GM08714 (cell line): ENCODE data around the gene FAM83D.

ENCODE experiments used
- H3K4me3 ChIP-seq: fragments of 200-500 bp; sonication (Bioruptor generic); 2 replicates; pipeline ENCODE4 v1.5.1; 2014; ENCODE audit warnings: mild to moderate bottlenecking, low read length, inconsistent platforms
- ZNF274 ChIP-seq: IDR thresholded peaks from 2 replicates; pipeline ENCODE4 v1.6.1; 2012; ENCODE audit warnings: mild to moderate bottlenecking, low read depth, low read length

Gene FAM83D

GRCh38 chr20:38962044-38962927 is 36.1 kb downstream of the FAM83D start, which contains the start of gene DHX35:
DHX35 (plus strand) TSS chr20:38962344; CDS start chr20:38962368, 24 bp downstream.
- TF ChIP-seq ZNF274 = no peak
- peak within 1 kb of the TSS; percentile 86 for H3K4me3 ChIP-seq

DNA sequence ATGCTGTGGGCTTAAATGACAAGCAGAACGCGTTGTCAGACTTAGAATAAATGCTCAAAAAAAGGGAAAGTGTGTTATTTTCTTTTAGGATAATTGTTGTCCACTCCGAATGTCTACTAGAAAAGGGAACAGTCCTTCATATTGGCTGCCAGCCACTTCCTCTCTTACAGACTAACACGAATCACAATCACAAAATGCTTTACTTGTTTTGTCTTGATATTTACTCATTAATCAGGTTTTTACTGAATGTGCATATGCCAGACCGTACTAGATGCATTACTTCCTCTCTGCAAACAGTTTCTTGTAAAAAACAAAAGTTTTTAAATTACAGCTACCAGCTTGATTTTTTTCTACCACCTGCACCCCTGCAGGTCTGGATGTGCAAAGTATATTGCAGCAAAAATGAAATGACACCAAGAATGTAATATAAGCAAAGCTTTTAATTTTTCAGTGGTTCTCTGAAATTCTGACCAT is 36.7 kb downstream of the FAM83D start:
- TF ChIP-seq ZNF274 = no peak
- peak overlapping the region; percentile 86 for H3K4me3 ChIP-seq

- no peak overlapping the region for H3K4me3 ChIP-seq
Measured at GRCh38 chr20:38963745-38964144, 37.5 kb downstream of the FAM83D start.

GRCh38 chr20:38965264-38965663 is 39.0 kb downstream of the FAM83D start:
- H3K4me3 ChIP-seq = no peak overlapping the region
- no peak for TF ChIP-seq ZNF274

More at GRCh38 chr20:38963745-38964144, 37.5 kb downstream of the FAM83D start:
- no peak for TF ChIP-seq ZNF274

DNA sequence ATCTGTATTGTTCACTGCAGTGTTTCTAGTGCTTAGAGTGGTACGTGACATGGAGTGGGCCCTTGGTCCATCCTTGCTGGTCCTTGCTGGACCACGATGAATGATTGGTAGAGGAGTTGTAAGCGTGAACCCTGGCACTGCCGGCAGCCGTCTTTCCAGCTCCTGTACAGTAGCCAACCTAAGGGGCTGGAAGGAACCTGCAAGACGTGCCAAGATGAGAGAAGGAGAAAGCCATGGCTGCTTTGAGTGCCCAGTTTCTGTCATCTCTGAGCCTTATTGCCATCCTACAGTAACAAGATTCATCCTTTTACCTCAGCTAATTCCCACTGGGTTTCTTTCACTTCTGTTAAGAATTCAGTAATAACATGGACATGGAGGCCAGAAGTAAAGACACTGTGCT is 41.9 kb downstream of the FAM83D start:
- no peak for TF ChIP-seq ZNF274
- H3K4me3 ChIP-seq = no peak overlapping the region

GRCh38 chr20:38969708-38970107 is 43.5 kb downstream of the FAM83D start:
- H3K4me3 ChIP-seq = no peak overlapping the region
- TF ChIP-seq ZNF274 = no peak

GRCh38 chr20:38970302-38970701 is 44.1 kb downstream of the FAM83D start:
- no peak overlapping the region for H3K4me3 ChIP-seq
- TF ChIP-seq ZNF274 = no peak

DNA sequence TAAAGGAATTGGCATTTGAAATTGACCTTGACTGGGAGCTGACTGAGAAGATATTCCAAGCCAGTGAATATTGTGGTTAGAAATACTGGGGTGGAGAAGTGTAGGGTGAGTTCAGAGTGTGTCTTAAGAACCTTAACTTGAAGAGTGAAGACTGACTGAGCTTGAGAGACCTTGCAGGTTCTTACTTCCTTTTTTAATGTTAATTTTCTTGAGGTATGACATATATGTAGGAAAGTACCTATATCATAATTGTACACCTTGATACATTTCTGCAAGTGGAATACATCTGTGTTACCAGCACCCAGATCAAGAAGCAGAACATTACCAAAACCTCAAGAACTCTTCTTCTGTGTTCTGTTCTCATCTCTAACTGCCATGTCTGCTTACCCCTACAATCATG is 46.9 kb downstream of the FAM83D start:
- H3K4me3 ChIP-seq = no peak overlapping the region
- no peak for TF ChIP-seq ZNF274

GRCh38 chr20:38973645-38974044 is 47.4 kb downstream of the FAM83D start:
- TF ChIP-seq ZNF274 = no peak
- H3K4me3 ChIP-seq = no peak overlapping the region

- TF ChIP-seq ZNF274 = no peak
- no peak overlapping the region for H3K4me3 ChIP-seq
Measured at GRCh38 chr20:38975539-38976120, 49.4 kb downstream of the FAM83D start.

DNA sequence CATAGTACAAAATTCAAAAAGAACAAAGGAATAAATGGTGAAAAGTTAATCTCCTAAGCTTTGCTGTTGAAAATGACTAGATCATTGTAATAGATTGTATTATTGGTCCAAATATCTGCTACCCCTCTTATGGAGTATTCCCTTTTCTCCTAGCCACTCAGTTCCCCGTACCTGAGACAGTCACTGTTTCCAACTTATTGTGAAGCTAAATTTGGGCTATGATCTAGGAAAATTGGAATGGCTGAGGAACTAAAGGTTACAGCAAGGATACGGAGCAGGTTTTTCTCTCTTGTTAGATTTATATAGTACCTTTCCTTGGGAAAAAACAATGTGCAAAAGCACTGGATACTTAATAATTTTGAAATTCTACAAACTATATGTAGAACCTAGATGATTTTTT is 53.2 kb downstream of the FAM83D start:
- no peak for TF ChIP-seq ZNF274
- H3K4me3 ChIP-seq = no peak overlapping the region

- no peak for TF ChIP-seq ZNF274
- H3K4me3 ChIP-seq = no peak overlapping the region
Measured at GRCh38 chr20:38979842-38980241, 53.6 kb downstream of the FAM83D start.

- no peak overlapping the region for H3K4me3 ChIP-seq
- TF ChIP-seq ZNF274 = no peak
Measured at GRCh38 chr20:38982291-38982690, 56.1 kb downstream of the FAM83D start.

GRCh38 chr20:38985060-38985459 is 58.8 kb downstream of the FAM83D start:
- no peak overlapping the region for H3K4me3 ChIP-seq
- TF ChIP-seq ZNF274 = no peak

GRCh38 chr20:38985603-38986170 is 59.5 kb downstream of the FAM83D start:
- H3K4me3 ChIP-seq = no peak overlapping the region
- TF ChIP-seq ZNF274 = no peak

DNA sequence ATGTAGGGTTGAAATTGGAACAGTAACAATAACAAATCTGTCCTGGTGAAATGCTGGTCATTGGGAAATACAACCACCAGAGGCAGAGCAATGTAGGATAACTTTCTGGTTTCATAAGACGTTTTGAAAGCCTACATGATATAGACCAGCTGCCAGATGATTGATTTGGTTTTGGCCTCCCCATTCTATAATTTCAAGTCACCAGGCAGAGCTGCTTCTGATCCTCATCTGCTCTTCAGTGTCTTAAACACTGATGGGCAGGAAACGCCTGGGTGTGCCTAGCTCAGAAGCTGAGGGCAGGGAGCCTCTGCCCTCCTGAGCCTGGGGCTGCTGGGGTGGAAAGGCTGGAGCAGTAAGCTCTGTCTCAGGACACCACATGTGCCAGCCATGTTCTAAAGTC is 60.4 kb downstream of the FAM83D start:
- TF ChIP-seq ZNF274 = no peak
- no peak overlapping the region; the same call in 1 of the 2 replicates for H3K4me3 ChIP-seq
